Stimulated activated CD4-positive, alpha-beta T cell treated with anti-CD3 and anti-CD28 coated beads, Interleukin-1b, Interleukin-23, amount 100 ng/mL, for 48 hours (primary cell): Measurements from ENCODE around the gene UFD1.

Experiments
- DNase-seq: peaks from one replicate; pipeline ENCODE4 v3.0.0-alpha.2; 2020

Gene UFD1

GRCh38 chr22:19466848-19467752 is 11.9 kb downstream of the UFD1 start:
- no peak for DNase-seq

- DNase-seq = no peak
Measured at GRCh38 chr22:19466126-19466716, 12.8 kb downstream of the UFD1 start.

- no peak for DNase-seq
Measured at GRCh38 chr22:19464975-19465374, 14.0 kb downstream of the UFD1 start.

DNA sequence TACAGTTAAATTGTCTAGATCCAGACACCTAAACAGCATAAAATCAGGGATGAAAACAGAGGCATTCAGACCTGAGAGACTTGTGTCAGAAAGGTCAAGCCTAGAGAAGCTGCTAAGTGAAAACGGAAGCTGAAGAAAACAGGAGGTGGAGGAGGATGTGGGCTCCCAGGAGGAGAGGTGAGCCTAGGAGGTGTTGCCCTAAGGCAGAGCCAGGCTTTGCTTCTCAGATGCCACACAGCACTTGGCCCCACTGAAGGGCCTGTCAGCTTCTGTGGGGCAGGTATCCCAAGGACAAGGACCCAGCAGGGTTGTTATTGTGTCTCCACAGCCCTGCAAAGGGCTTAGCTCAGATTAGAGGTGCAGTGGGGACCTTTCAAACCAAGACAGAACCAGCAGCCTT is 14.4 kb downstream of the UFD1 start:
- no peak for DNase-seq

GRCh38 chr22:19463491-19464469 is 15.2 kb downstream of the UFD1 start:
- DNase-seq = no peak

GRCh38 chr22:19463008-19463407 is 16.0 kb downstream of the UFD1 start:
- no peak for DNase-seq

- no peak for DNase-seq
Measured at GRCh38 chr22:19461506-19461905, 17.5 kb downstream of the UFD1 start.

DNA sequence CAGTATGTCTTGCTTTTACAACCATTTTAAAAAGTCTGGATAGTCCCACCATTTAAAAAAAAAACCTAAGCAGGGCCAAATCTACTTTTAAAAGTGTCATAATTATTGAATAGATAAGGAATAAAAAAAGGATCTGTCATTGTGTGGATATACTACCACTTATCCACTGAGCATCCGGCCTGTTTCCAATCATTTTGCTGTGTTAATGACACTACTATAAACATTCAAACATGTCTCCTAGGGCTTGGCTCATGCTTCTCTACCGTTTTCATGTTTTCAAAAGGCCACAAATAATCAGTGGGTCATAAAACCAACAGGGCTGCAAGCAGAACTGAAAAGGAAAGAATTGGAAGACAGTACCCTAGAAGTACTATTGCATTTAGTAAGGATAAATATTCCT is 19.0 kb downstream of the UFD1 start:
- DNase-seq = no peak

- DNase-seq = no peak
Measured at GRCh38 chr22:19457828-19458428, 21.1 kb downstream of the UFD1 start.

DNA sequence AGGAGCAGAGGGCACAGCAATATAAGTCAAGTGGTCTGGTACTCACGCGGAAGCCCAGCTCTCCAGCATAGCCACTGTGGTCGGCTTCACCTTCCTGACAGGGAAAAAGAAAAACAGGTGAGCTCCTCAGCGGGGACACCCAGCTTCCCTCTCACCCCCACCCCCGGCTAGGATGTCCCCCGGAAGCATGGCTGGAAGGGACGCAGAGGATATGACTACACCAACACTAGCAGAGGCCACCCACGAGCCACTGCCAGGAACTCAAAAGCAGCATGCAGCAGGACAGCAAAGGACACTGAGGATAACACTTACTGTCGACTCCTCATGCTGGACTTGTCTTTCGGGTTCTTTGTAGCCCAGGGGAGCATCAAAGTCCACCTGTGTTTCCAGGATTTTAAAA is 22.5 kb downstream of the UFD1 start:
- no peak for DNase-seq

GRCh38 chr22:19455585-19456370 is 23.2 kb downstream of the UFD1 start:
- no peak for DNase-seq

GRCh38 chr22:19455033-19455432 is 24.0 kb downstream of the UFD1 start:
- DNase-seq = no peak

DNA sequence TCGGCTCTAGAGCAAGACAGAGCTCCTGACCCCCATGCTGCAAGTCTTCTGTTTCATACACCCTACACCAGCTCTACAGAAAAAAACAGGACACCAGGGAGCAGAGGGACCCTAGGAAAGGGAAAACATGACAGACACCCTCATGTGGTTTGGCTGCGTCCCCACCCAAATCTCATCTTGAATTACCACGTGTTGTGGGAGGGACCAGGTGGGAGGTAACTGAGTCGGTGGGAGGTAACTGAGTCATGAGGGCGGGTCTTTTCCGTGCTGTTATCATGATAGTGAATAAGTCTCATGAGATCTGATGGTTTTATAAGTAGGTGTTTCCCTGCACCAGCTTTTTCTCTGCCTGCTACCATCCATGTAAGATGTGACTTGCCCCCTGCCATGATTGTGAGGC is 24.8 kb downstream of the UFD1 start:
- DNase-seq = no peak

- no peak for DNase-seq
Measured at GRCh38 chr22:19453718-19454117, 25.3 kb downstream of the UFD1 start.

DNA sequence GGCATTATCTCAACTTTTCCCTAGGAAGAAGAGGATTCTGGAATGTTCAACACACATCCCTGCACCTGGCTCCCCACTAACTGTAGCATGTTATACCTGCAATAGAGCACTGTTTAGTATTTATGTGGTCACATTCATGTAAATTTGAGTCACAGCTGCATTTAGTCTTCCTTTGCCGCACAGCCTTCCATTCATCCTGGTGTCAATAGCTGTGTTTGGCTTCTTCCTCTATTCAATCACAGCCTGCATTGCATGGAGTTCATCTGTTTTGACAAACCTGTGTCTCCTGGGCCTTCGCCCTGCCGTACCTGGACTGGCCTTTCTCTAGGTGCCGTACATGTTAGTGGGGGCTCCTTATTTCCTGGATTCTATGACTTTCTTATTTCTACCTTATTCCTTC is 27.4 kb downstream of the UFD1 start:
- DNase-seq = no peak

GRCh38 chr22:19450363-19451175 is 28.4 kb downstream of the UFD1 start:
- no peak for DNase-seq

- no peak for DNase-seq
Measured at GRCh38 chr22:19449422-19449767, 29.6 kb downstream of the UFD1 start.

DNA sequence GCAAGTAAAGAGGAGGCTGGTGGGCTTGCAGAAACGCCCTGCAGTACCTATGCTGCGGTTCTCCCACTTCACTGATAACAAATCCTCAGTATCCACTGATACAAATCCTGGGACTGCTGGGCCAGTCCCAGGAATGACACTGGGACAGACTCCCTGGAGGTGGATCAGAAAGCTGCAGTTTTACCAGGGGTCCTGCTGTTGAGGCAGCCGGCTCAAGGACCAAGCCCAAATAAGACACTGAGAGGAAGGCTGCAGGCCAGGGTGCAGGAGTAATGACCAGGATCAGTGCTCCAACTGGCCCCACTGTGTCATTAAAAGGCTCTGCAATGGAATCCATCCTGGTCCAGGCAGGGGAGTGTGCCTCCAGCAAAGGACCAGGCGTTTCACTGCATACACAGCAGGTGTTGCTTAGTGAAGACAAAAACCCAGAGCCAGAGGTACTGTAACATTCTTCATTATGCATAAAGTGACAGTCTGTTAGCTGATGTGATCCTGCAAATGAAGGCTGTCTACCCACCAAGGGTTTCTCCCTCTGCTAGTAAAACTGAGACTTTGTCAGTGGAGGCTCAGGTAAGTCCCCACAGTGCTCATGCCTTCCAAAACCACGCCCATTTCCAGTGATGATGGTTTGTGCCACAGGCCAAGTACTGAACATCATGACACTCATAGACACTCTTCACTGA is 30.1 kb downstream of the UFD1 start:
- DNase-seq = peak; percentile 83

- DNase-seq = no peak
Measured at GRCh38 chr22:19448076-19448607, 30.9 kb downstream of the UFD1 start.

GRCh38 chr22:19447330-19448075 is 31.5 kb downstream of the UFD1 start, which contains the start of gene C22orf39:
Gene C22orf39 (minus strand): TSS chr22:19447711. CDS start chr22:19447688, 23 bp downstream.
- DNase-seq = peak; percentile 88
